ENCODE data around the gene ACBD6. TPM values are rescaled to one million over a fixed set of nuclear protein-coding genes. Genes with fewer than 3 reads are reported as not detected.

Gene ACBD6
- total RNA-seq, 1 donor from 2014 or later: 66.1 TPM

DNA sequence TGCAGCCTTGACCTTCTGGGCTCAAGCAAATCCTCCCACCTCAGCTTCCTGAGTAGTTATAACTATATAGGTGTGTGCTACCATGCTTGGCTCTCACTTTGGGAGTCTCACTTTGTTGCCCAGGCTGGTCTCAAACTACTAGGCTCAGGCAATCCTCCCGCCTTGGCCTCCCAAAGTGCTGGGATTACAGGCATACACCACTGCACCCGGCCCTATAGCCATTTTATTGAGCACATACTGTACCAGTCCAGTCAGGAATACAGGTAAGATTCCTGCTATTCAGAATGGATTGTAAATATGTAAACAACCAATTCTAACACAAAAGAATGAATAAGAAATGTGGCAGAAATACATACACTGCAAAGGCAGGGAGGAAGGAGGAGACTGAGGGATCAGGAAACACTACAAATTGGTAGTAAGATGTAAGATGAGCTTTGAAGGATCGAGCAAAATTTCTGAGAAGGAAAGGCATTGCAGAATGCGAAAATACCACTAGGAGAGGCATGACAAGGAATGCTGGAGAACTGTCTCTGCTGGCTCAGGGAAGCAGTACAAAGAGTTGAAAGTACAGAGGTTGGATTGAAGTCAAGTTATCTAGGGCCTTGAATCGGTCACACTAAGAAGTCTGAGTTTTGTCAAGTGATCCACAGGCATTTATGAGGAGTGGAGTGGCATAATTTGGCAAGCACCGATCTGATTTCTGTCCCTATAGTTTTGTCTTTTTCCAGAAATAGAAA is 211.9 kb downstream of the ACBD6 start:
- TF ChIP-seq, protein P1, sequence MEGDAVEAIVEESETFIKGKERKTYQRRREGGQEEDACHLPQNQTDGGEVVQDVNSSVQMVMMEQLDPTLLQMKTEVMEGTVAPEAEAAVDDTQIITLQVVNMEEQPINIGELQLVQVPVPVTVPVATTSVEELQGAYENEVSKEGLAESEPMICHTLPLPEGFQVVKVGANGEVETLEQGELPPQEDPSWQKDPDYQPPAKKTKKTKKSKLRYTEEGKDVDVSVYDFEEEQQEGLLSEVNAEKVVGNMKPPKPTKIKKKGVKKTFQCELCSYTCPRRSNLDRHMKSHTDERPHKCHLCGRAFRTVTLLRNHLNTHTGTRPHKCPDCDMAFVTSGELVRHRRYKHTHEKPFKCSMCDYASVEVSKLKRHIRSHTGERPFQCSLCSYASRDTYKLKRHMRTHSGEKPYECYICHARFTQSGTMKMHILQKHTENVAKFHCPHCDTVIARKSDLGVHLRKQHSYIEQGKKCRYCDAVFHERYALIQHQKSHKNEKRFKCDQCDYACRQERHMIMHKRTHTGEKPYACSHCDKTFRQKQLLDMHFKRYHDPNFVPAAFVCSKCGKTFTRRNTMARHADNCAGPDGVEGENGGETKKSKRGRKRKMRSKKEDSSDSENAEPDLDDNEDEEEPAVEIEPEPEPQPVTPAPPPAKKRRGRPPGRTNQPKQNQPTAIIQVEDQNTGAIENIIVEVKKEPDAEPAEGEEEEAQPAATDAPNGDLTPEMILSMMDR (conservative IDR thresholded peaks at IDR 0.05; ENCODE audit: low read depth, low read length): no peak
- no peak for DNase-seq (ENCODE audit: low read depth)
- H3K4me3 ChIP-seq (ENCODE audit: low read depth, low read length): no peak overlapping the region

DNA sequence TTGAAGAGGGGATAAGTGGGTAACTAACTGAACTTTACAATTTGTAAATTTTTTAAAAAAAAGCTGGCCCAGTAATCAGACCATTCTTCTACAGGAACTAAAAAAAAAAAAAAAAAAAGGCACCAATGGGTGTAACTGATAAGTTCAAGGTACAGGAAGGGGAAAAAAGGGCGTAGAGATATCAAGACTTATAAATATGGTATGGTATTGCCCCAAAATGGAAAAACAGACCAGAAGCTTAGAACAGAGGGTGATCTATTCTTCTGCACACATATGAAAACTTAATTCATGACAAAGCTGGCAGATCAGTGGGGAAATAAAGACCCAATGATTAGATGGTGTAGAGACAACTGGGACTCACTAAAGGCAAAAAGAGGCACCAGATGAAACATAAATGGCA is 213.4 kb downstream of the ACBD6 start:
- TF ChIP-seq, protein P1 (conservative IDR thresholded peaks at IDR 0.05; ENCODE audit: low read depth, low read length): no peak
- H3K4me3 ChIP-seq (ENCODE audit: low read depth, low read length): no peak overlapping the region
- DNase-seq (ENCODE audit: low read depth): no peak

DNA sequence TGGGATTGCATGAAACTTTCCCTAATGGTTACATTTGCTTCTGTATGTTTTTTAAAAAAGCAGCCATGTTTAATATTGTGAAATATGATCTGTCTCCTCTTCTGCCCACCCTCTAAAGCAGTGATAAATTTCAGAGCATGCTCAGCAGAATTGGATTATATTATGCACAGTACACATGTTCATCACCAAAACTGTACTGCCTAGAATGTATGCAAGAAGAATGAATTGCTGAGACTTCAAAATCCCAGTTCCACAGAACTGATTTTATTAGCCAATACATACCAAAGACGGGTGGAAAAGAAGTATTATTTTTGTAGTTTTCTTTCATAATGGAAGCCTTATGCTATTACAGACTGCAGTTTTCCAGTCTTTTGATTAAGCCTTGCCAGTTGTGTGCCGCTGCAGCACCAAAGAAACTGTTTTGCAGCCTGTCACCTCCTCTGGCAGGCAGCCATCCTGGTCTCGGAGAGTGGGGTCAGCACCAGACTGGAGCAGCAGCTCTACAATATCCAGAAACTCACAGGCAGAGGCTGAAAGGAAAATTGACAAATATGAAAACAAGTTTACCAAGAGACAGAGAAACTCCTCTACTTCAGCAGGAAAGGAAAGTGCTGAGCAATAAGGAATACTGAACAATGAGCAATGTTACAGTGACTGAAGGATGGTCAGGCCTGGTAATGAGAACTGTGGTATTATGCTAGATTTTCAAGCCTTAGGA is 214.2 kb downstream of the ACBD6 start:
- DNase-seq (ENCODE audit: low read depth): no peak
- TF ChIP-seq, protein P1 (conservative IDR thresholded peaks at IDR 0.05; ENCODE audit: low read depth, low read length): no peak
- no peak overlapping the region for H3K4me3 ChIP-seq (ENCODE audit: low read depth, low read length)

DNA sequence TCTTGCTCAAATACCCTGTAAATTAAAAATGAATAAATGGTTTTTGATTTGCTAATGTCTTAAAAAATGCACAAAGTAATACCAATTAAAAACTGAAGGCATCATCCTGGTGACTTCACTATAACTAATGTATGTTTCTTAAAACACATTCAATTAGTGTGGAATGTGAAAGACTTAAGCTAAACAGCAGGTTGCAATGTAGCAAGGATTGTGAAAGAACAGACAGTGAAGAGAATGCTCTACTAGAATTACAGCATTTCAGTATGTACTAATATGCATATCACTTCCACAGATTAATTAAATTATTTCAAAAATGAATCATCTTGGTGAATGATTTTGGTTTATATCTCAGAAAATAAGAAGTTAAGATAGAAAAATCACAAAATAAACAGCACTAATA is 216.0 kb downstream of the ACBD6 start:
- TF ChIP-seq, protein P1 (conservative IDR thresholded peaks at IDR 0.05; ENCODE audit: low read depth, low read length): no peak
- no peak overlapping the region for H3K4me3 ChIP-seq (ENCODE audit: low read depth, low read length)
- DNase-seq (ENCODE audit: low read depth): no peak

DNA sequence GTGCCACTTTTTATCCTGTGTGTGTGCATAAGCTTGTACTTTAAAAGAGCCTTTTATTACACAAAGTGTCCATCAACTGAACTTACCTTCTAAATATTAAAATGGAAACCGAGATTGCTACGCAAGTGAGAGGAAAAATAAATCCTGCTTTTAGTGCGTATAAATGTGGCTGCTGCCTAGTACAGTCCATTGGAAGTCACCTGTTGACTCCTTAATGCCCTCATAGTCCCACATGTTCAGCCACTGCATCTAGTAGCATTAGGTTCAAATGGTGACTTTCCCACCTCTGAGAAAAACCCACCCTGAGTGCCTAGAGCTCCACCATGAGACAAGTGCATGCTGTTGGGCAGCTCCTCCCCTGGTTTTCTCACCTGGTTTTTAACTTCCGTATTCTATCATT is 219.3 kb downstream of the ACBD6 start:
- DNase-seq (ENCODE audit: low read depth): no peak
- H3K4me3 ChIP-seq (ENCODE audit: low read depth, low read length): no peak overlapping the region
- TF ChIP-seq, protein P1 (conservative IDR thresholded peaks at IDR 0.05; ENCODE audit: low read depth, low read length): no peak

DNA sequence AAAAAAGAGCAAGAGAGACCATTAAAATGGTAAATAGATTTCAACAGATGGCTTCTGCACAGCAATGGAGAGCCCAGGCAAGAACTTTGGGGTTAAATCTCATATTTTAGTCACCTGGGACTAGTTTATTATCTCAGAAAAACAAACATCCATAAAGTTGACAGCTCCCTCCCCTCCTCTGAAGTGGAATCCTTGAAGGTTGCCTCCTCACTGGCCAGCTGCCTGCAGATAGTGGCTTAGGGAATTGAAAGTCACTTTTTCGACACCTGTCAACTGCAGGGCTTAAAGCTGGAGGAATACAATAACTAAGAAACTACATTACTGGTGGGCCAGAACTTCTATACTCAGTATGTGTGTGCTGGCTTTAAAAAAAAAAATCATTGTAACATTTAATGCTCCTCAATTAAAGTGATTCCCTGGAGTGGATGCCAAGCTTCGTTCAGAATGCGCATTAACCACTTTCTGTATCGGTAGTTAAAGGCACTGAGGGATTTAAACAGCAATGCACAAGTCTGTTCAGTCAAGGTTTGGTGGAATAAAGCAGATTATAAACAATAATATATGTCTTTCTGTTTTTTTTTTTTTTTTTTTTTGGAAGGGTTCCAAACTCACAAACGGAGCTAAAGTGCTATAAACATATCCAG is 219.9 kb downstream of the ACBD6 start:
- no peak for DNase-seq (ENCODE audit: low read depth)
- TF ChIP-seq, protein P1 (conservative IDR thresholded peaks at IDR 0.05; ENCODE audit: low read depth, low read length): no peak
- H3K4me3 ChIP-seq (ENCODE audit: low read depth, low read length): no peak overlapping the region

Data from epithelial cell of proximal tubule (primary cell).